HFF-Myc (cell line): ENCODE data around the gene EMC6.
A peak's percentile ranks its signal among the peaks of the same experiment; 100 is the strongest.

Experiments used
- DNase-seq: peaks from one replicate; pipeline ENCODE4 v3.0.0-alpha.2; 2011; ENCODE audit warnings: low read depth; ENCODE audit errors: extremely low read depth
- H3K4me3 ChIP-seq: replicated peaks from 2 replicates; pipeline ENCODE4 v1.5.1; 2011; ENCODE audit warnings: low read depth, mild to moderate bottlenecking, control low read depth, low read length
- CTCF ChIP-seq: IDR thresholded peaks from 2 replicates; pipeline ENCODE4 v1.5.1; 2012; ENCODE audit warnings: mild to moderate bottlenecking, low read depth, low read length, control low read depth; ENCODE audit errors: missing control alignments

EMC6 gene

GRCh38 chr17:3660311-3660891, 8.2 kb upstream of the EMC6 start:
- no peak overlapping the region for H3K4me3 ChIP-seq
- DNase-seq, result no peak
- no peak for TF ChIP-seq CTCF

GRCh38 chr17:3663102-3664011, 5.3 kb upstream of the EMC6 start:
- no peak for DNase-seq

GRCh38 chr17:3665834-3666233, 2.8 kb upstream of the EMC6 start:
- H3K4me3 ChIP-seq, result no peak overlapping the region
- DNase-seq, result no peak
- TF ChIP-seq CTCF, result no peak

More at GRCh38 chr17:3663102-3664011, 5.3 kb upstream of the EMC6 start:
- no peak for TF ChIP-seq CTCF
- H3K4me3 ChIP-seq, result no peak overlapping the region

- no peak for TF ChIP-seq CTCF
- peak overlapping the region; percentile 99 for H3K4me3 ChIP-seq
- DNase-seq, result no peak
Observed at GRCh38 chr17:3666516-3666915, 2.1 kb upstream of the EMC6 start.

- TF ChIP-seq CTCF, result no peak
- peak overlapping the region; percentile 99 for H3K4me3 ChIP-seq
- peak; percentile 46 for DNase-seq
Observed at GRCh38 chr17:3667366-3668278, 990 bp upstream of the EMC6 start.

- no peak for DNase-seq
- H3K4me3 ChIP-seq, result peak overlapping the region; percentile 99
- no peak for TF ChIP-seq CTCF
Observed at GRCh38 chr17:3669085-3669347, 404 bp downstream of the EMC6 start.
